Fibroblast of villous mesenchyme (primary cell): ENCODE measurements around the gene LAMA4. TPM values are rescaled to one million over a fixed set of nuclear protein-coding genes. Genes with fewer than 3 reads are reported as not detected.

Experiments
- DNase-seq: peaks from one replicate; pipeline ENCODE4 v3.0.0-alpha.2; 2010; ENCODE audit warnings: low read depth
- H3K4me3 ChIP-seq: 2 replicates; pipeline ENCODE4 v1.5.1; 2011; ENCODE audit warnings: low read depth, mild to moderate bottlenecking, low read length
- CTCF ChIP-seq: IDR thresholded peaks from 2 replicates; pipeline ENCODE4 v1.5.1; 2012; ENCODE audit warnings: low read depth, mild to moderate bottlenecking, low read length; ENCODE audit not compliant: insufficient read depth
- total RNA-seq: library from RNA; depleted of rRNA; stranded (reverse); fragments of >200 nt; gene quantifications from 2 replicates; pipeline ENCODE4 v1.2.3, GENCODE V29; 2012

Gene LAMA4
- total RNA-seq, 1 donor: 481 TPM

GRCh38 chr6:112296694-112297093 lies 42.3 kb upstream of the LAMA4 start:
- DNase-seq: no peak
- no peak overlapping the region for H3K4me3 ChIP-seq
- no peak for TF ChIP-seq CTCF

- DNase-seq: peak; percentile 51
- peak; percentile 63 for TF ChIP-seq CTCF
- H3K4me3 ChIP-seq: no peak overlapping the region
Observed at GRCh38 chr6:112296122-112296521, 41.8 kb upstream of the LAMA4 start.

- no peak overlapping the region for H3K4me3 ChIP-seq
- no peak for DNase-seq
- no peak for TF ChIP-seq CTCF
Observed at GRCh38 chr6:112291161-112291762, 36.9 kb upstream of the LAMA4 start.

DNA sequence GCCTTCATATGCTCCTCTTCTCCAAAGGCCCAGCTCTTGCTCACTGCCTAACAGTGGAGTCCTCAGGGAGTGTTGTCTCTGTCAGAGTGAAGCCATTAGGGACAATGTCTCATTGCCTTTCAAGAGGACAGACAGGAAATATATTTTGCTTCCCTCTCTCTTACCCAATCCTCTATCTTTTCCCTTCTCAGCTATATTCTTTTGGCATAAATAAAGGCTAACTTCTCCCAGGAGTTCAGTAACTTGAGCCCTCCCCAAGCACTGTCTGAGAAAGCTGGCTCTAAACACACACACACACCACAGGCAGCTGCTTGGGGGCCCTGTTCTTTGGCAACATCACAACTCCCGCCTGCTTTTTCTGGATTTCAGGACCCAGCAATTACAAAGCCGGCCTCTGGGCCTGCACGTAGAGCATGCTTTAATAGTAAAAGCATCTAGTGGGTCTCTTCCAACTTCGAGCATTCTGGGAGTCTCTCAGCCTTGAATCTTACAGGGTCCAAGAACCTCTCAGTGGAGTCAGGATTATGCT lies 34.7 kb upstream of the LAMA4 start:
- no peak overlapping the region for H3K4me3 ChIP-seq
- DNase-seq: peak; percentile 79
- no peak for TF ChIP-seq CTCF

DNA sequence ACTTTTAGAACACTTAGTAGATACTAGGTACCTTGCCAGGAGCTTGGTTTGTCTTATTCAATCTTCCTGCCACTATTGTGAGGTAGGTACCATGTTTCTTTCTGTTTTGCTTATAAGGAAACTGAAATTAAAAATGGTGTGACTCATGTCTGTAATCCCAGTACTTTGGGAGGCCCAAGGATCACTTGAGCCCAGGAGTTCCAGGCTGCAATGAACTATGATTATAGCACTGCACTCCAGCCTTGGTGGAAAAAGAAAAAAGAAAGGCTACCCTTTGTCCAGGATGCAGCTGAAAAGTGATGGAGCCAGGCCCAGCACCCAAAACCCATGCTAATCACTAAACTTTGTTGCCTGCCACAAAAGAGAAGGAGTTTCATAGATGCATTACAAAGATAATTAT lies 34.1 kb upstream of the LAMA4 start:
- DNase-seq: no peak
- no peak overlapping the region for H3K4me3 ChIP-seq
- TF ChIP-seq CTCF: no peak

GRCh38 chr6:112287577-112288225 lies 33.3 kb upstream of the LAMA4 start:
- DNase-seq: no peak
- no peak overlapping the region for H3K4me3 ChIP-seq
- no peak for TF ChIP-seq CTCF
